Ishikawa (cell line): Measurements from ENCODE around the gene IFT172.

Source experiments
- CEBPB ChIP-seq: IDR thresholded peaks from 2 replicates; pipeline ENCODE4 v1.6.1; 2012
- CREB1 ChIP-seq: IDR thresholded peaks from 2 replicates; pipeline ENCODE4 v1.6.1; 2012; ENCODE audit warnings: low read depth
- EGR1 ChIP-seq: IDR thresholded peaks from 2 replicates; pipeline ENCODE4 v1.6.1; 2012
- EP300 ChIP-seq: IDR thresholded peaks from 2 replicates; pipeline ENCODE4 v1.6.1; 2012; ENCODE audit warnings: borderline replicate concordance
- FOXM1 ChIP-seq: IDR thresholded peaks from 2 replicates; pipeline ENCODE4 v1.6.1; 2012; ENCODE audit warnings: low read depth, borderline replicate concordance
- MAX ChIP-seq: IDR thresholded peaks from 2 replicates; pipeline ENCODE4 v1.6.1; 2012
- NFIC ChIP-seq: IDR thresholded peaks from 2 replicates; pipeline ENCODE4 v1.6.1; 2012
- RAD21 ChIP-seq: IDR thresholded peaks from 2 replicates; pipeline ENCODE4 v1.6.1; 2012; ENCODE audit warnings: low read depth
- TAF1 ChIP-seq: IDR thresholded peaks from 2 replicates; pipeline ENCODE4 v1.6.1; 2012; ENCODE audit warnings: low read depth, mild to moderate bottlenecking
- TEAD4 ChIP-seq: IDR thresholded peaks from 2 replicates; pipeline ENCODE4 v1.6.1; 2012
- YY1 ChIP-seq: IDR thresholded peaks from 2 replicates; pipeline ENCODE4 v1.6.1; 2012; ENCODE audit warnings: low read depth
- ZBTB7A ChIP-seq: IDR thresholded peaks from 2 replicates; pipeline ENCODE4 v1.6.1; 2012; ENCODE audit warnings: low read depth
- TF ChIP-seq, protein P1 (sequence below): IDR thresholded peaks from 2 replicates; pipeline ENCODE4 v1.6.1; 2012; ENCODE audit warnings: low read depth, mild to moderate bottlenecking
- TF ChIP-seq, protein P2 (sequence below): IDR thresholded peaks from 2 replicates; pipeline ENCODE4 v1.6.1; 2012

- TF ChIP-seq, protein P1, sequence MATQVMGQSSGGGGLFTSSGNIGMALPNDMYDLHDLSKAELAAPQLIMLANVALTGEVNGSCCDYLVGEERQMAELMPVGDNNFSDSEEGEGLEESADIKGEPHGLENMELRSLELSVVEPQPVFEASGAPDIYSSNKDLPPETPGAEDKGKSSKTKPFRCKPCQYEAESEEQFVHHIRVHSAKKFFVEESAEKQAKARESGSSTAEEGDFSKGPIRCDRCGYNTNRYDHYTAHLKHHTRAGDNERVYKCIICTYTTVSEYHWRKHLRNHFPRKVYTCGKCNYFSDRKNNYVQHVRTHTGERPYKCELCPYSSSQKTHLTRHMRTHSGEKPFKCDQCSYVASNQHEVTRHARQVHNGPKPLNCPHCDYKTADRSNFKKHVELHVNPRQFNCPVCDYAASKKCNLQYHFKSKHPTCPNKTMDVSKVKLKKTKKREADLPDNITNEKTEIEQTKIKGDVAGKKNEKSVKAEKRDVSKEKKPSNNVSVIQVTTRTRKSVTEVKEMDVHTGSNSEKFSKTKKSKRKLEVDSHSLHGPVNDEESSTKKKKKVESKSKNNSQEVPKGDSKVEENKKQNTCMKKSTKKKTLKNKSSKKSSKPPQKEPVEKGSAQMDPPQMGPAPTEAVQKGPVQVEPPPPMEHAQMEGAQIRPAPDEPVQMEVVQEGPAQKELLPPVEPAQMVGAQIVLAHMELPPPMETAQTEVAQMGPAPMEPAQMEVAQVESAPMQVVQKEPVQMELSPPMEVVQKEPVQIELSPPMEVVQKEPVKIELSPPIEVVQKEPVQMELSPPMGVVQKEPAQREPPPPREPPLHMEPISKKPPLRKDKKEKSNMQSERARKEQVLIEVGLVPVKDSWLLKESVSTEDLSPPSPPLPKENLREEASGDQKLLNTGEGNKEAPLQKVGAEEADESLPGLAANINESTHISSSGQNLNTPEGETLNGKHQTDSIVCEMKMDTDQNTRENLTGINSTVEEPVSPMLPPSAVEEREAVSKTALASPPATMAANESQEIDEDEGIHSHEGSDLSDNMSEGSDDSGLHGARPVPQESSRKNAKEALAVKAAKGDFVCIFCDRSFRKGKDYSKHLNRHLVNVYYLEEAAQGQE, result no peak
- TF ChIP-seq CEBPB, result no peak
- TF ChIP-seq RAD21, result no peak
- no peak for TF ChIP-seq EP300
- TF ChIP-seq FOXM1, result no peak
- no peak for TF ChIP-seq YY1
- TF ChIP-seq EGR1, result no peak
- no peak for TF ChIP-seq NFIC
- no peak for TF ChIP-seq TAF1
- TF ChIP-seq MAX, result no peak
- no peak for TF ChIP-seq TEAD4
- TF ChIP-seq ZBTB7A, result no peak
- no peak for TF ChIP-seq CREB1
- TF ChIP-seq, protein P2, sequence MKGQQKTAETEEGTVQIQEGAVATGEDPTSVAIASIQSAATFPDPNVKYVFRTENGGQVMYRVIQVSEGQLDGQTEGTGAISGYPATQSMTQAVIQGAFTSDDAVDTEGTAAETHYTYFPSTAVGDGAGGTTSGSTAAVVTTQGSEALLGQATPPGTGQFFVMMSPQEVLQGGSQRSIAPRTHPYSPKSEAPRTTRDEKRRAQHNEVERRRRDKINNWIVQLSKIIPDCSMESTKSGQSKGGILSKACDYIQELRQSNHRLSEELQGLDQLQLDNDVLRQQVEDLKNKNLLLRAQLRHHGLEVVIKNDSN, result no peak
Observed at GRCh38 chr2:27461118-27461517, 28.4 kb downstream of the IFT172 start.
